Tracheal epithelial cell (primary cell): ENCODE measurements around the gene BLNK. TPM values are rescaled to one million over a fixed set of nuclear protein-coding genes. Genes with fewer than 3 reads are reported as not detected.

Experiments
- total RNA-seq: library from RNA; depleted of rRNA; stranded (reverse); fragments of >200 nt; gene quantifications from 2 replicates; pipeline ENCODE4 v1.2.1, GENCODE V29; 2014

BLNK gene
- 5.5 TPM in 2 replicates for total RNA-seq

GRCh38 chr10:96271016-96271815 is at the start of gene BLNK:
BLNK (minus strand) TSS chr10:96271569; CDS start chr10:96271398, 171 bp downstream.

GRCh38 chr10:96304230-96304629 is 32.9 kb upstream of the BLNK start, which contains the start of gene DNTT:
DNTT (plus strand) TSS chr10:96304434; CDS start chr10:96304498, 64 bp downstream.

Other genes starting within 250 kb of the BLNK start
- 7.5 and 8.4 TPM in 2 replicates for gene CCNJ, start 228.0 kb downstream of the BLNK start, total RNA-seq
- 12.8 and 19.2 TPM in 2 replicates for gene ZNF518A, start 141.3 kb downstream of the BLNK start, total RNA-seq
- not detected in 2 replicates for gene DNTT, start 32.9 kb upstream of the BLNK start, total RNA-seq
- not detected in 2 replicates for gene OPALIN, start 87.4 kb upstream of the BLNK start, total RNA-seq
- gene TLL2, start 242.4 kb upstream of the BLNK start, total RNA-seq = 0.85 and 5.3 TPM in 2 replicates